ENCODE measurements around the gene PRIMA1.

Gene PRIMA1

GRCh38 chr14:93745603-93746273 is 42.5 kb downstream of the PRIMA1 start:
- Histone ChIP-seq H3K4me1 (ENCODE audit: control insufficient read depth, insufficient read depth, low read length) (peaks cover 37% of the 10 kb centered on the region), H3K4me3 (ENCODE audit: insufficient read depth, low read depth, low read length) (no peak overlapping the region), H3K27me3 (ENCODE audit: control insufficient read depth, insufficient read depth, low read length, poor library complexity, severe bottlenecking) (no peaks in the 10 kb centered on the region), H3K9me3 (ENCODE audit: control insufficient read depth, low read length) (no peaks in the 10 kb centered on the region), H3K27ac (ENCODE audit: insufficient read depth, low read depth, low read length, poor library complexity, severe bottlenecking) (no peak overlapping the region), H3K36me3 (ENCODE audit: control insufficient read depth, insufficient read depth, low read length) (no peaks in the 10 kb centered on the region)
- 73 to 74% methylated on average over 13 of the region's 13 CpGs for WGBS, 2 experiments

- H3K9me3 ChIP-seq (ENCODE audit: control insufficient read depth, low read length): no peaks in the 10 kb centered on the region
- peaks cover 37% of the 10 kb centered on the region for H3K4me1 ChIP-seq (ENCODE audit: control insufficient read depth, insufficient read depth, low read length)
- no peaks in the 10 kb centered on the region for H3K36me3 ChIP-seq (ENCODE audit: control insufficient read depth, insufficient read depth, low read length)
- H3K27me3 ChIP-seq (ENCODE audit: control insufficient read depth, insufficient read depth, low read length, poor library complexity, severe bottlenecking): no peaks in the 10 kb centered on the region
- H3K27ac ChIP-seq (ENCODE audit: insufficient read depth, low read depth, low read length, poor library complexity, severe bottlenecking): no peak overlapping the region
- H3K4me3 ChIP-seq (ENCODE audit: insufficient read depth, low read depth, low read length): no peak overlapping the region
- WGBS, 2 experiments: 68 to 74% methylated on average over 5 to 8 of the region's 8 CpGs
These were observed 43.4 kb downstream of the PRIMA1 start for GRCh38 chr14:93744876-93745275.

DNA sequence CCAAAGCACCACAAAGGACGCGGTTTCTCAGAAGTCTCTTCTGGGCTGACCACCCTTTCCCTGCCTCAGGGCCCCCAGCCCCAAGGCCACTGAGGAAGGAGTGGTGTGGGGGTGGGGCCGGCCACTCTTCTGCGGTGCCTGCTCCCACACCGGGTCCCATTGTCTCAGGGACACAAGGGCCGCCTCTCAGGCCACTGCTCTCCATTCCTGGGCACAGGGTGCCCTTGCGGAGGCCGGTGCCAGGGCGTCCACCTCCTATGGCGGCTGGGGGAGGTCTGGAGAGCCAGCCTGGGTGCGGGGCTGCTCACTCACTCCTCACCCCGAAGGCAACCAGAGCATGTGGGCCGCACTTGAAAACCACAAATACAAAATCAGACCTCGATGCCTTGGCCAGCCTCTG is 44.1 kb downstream of the PRIMA1 start:
- H3K27ac ChIP-seq (ENCODE audit: insufficient read depth, low read depth, low read length, poor library complexity, severe bottlenecking): no peak overlapping the region
- WGBS, 2 experiments: 85 to 86% methylated on average over 14 of the region's 14 CpGs
- no peaks in the 10 kb centered on the region for H3K27me3 ChIP-seq (ENCODE audit: control insufficient read depth, insufficient read depth, low read length, poor library complexity, severe bottlenecking)
- peaks cover 35% of the 10 kb centered on the region for H3K4me1 ChIP-seq (ENCODE audit: control insufficient read depth, insufficient read depth, low read length)
- no peaks in the 10 kb centered on the region for H3K36me3 ChIP-seq (ENCODE audit: control insufficient read depth, insufficient read depth, low read length)
- H3K9me3 ChIP-seq (ENCODE audit: control insufficient read depth, low read length): no peaks in the 10 kb centered on the region
- no peak overlapping the region for H3K4me3 ChIP-seq (ENCODE audit: insufficient read depth, low read depth, low read length)

DNA sequence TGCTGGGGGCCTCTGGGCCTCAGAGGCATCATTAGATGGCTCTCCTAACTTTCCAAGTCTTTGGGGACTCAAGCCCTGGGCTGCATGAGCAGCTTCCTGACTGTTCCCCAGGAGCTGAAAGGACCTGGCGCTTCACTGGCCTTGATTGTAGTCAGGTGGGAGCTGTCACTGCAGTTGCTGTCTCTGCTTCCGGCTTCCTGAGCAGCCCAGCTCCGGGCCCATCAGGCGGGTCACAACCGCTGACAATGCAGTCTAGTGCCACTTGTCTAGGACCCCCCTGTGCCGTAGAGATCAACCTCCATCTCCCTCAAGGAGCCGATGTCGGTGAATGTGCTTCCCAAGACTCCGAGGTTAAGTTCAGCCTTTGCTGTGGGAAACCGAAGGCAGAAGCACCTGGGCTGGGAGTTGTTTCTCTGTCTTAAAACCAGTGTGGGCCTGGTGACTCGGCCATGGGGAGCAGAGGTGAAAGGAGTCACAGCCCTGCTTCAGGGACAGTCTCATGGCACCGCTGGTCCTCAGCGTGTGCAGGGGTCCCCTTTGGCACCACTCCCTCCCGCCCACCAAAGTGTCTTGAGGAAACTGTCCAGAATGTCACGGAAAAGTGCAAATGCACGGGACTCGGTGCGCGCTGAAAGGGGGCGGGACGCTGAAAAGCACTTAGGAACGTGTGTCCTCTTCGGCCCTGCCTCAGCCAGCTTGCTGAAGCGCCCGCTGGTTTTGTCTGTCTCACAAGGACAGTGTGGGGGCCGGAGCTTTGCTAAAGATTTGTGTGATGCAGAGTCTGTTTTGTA is 44.8 kb downstream of the PRIMA1 start:
- H3K27ac ChIP-seq (ENCODE audit: insufficient read depth, low read depth, low read length, poor library complexity, severe bottlenecking): no peak overlapping the region
- H3K36me3 ChIP-seq (ENCODE audit: control insufficient read depth, insufficient read depth, low read length): no peaks in the 10 kb centered on the region
- no peaks in the 10 kb centered on the region for H3K27me3 ChIP-seq (ENCODE audit: control insufficient read depth, insufficient read depth, low read length, poor library complexity, severe bottlenecking)
- no peak overlapping the region for H3K4me3 ChIP-seq (ENCODE audit: insufficient read depth, low read depth, low read length)
- 94 to 95% methylated on average over 26 of the region's 26 CpGs for WGBS, 2 experiments
- no peaks in the 10 kb centered on the region for H3K9me3 ChIP-seq (ENCODE audit: control insufficient read depth, low read length)
- H3K4me1 ChIP-seq (ENCODE audit: control insufficient read depth, insufficient read depth, low read length): peaks cover 31% of the 10 kb centered on the region

GRCh38 chr14:93742761-93743160 is 45.5 kb downstream of the PRIMA1 start:
- no peak overlapping the region for H3K27ac ChIP-seq (ENCODE audit: insufficient read depth, low read depth, low read length, poor library complexity, severe bottlenecking)
- H3K4me1 ChIP-seq (ENCODE audit: control insufficient read depth, insufficient read depth, low read length): peaks cover 25% of the 10 kb centered on the region

DNA sequence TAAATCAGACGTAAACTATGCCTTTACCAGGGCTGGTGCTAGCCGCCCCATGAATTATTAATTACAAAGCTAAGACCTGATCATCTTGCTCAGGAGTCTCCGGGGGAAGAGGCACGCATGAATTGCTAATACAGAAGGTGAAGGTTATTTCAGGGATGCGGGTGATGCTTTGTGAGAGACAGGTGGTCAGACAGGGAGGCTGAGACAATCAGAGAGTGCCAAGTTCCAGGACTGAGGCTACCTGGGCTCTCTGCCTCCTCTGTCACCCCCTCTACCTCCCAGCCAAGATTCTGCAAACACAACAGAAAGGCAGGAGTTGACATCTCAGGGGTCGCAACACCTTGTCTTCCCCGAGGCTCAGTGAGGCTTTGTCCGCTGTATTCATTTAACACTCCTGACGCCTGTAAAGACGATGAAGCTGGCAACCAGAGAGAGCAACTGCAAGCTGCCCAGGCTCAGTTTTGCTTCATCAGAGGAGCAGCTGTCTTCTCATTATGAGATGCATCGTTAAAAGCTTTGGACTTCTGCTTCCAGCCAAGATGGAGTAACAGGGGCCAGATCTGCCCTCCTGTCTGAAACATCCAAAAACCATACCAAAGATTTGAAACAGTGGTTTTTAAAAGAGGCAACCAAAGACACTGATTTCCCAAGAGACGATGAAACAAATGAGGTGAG is 46.6 kb downstream of the PRIMA1 start:
- Histone ChIP-seq H3K4me1 (ENCODE audit: control insufficient read depth, insufficient read depth, low read length) (peaks cover 20% of the 10 kb centered on the region), H3K9me3 (ENCODE audit: control insufficient read depth, low read length) (no peaks in the 10 kb centered on the region), H3K36me3 (ENCODE audit: control insufficient read depth, insufficient read depth, low read length) (no peaks in the 10 kb centered on the region), H3K27ac (ENCODE audit: insufficient read depth, low read depth, low read length, poor library complexity, severe bottlenecking) (no peak overlapping the region), H3K27me3 (ENCODE audit: control insufficient read depth, insufficient read depth, low read length, poor library complexity, severe bottlenecking) (no peaks in the 10 kb centered on the region), H3K4me3 (ENCODE audit: insufficient read depth, low read depth, low read length) (no peak overlapping the region)
- 94 to 95% methylated on average over 12 of the region's 12 CpGs for WGBS, 2 experiments

More at GRCh38 chr14:93742761-93743160, 45.5 kb downstream of the PRIMA1 start:
- Histone ChIP-seq H3K4me3 (ENCODE audit: insufficient read depth, low read depth, low read length) (no peak overlapping the region), H3K36me3 (ENCODE audit: control insufficient read depth, insufficient read depth, low read length) (no peaks in the 10 kb centered on the region), H3K27me3 (ENCODE audit: control insufficient read depth, insufficient read depth, low read length, poor library complexity, severe bottlenecking) (no peaks in the 10 kb centered on the region), H3K9me3 (ENCODE audit: control insufficient read depth, low read length) (no peaks in the 10 kb centered on the region)
- WGBS, 2 experiments: 93 to 95% methylated on average over 8 of the region's 8 CpGs

DNA sequence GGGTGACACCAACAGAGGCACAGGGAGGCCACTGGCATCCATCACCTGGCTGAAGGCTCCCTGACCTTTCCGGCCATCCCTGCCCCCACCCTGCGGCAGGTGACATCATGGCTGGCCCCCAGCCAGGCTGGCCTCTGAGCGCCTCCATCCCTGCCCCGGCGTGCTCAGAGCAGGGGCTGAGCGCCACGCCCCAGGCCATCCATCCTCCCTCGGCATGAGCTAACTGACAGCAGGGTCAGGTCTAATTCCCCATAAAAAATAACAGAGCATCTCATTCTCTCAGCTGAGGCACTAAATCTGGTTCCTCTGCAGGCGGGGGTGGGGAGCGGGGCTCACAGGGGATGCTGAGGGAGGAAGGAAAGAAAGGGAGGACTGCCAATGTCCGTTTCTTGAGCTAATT is 50.7 kb downstream of the PRIMA1 start:
- H3K9me3 ChIP-seq (ENCODE audit: control insufficient read depth, low read length): no peaks in the 10 kb centered on the region
- no peak overlapping the region for H3K27ac ChIP-seq (ENCODE audit: insufficient read depth, low read depth, low read length, poor library complexity, severe bottlenecking)
- WGBS, 2 experiments: 92 to 94% methylated on average over 11 of the region's 11 CpGs
- peaks cover 6% of the 10 kb centered on the region for H3K4me1 ChIP-seq (ENCODE audit: control insufficient read depth, insufficient read depth, low read length)
- H3K4me3 ChIP-seq (ENCODE audit: insufficient read depth, low read depth, low read length): no peak overlapping the region
- no peaks in the 10 kb centered on the region for H3K27me3 ChIP-seq (ENCODE audit: control insufficient read depth, insufficient read depth, low read length, poor library complexity, severe bottlenecking)
- H3K36me3 ChIP-seq (ENCODE audit: control insufficient read depth, insufficient read depth, low read length): no peaks in the 10 kb centered on the region

DNA sequence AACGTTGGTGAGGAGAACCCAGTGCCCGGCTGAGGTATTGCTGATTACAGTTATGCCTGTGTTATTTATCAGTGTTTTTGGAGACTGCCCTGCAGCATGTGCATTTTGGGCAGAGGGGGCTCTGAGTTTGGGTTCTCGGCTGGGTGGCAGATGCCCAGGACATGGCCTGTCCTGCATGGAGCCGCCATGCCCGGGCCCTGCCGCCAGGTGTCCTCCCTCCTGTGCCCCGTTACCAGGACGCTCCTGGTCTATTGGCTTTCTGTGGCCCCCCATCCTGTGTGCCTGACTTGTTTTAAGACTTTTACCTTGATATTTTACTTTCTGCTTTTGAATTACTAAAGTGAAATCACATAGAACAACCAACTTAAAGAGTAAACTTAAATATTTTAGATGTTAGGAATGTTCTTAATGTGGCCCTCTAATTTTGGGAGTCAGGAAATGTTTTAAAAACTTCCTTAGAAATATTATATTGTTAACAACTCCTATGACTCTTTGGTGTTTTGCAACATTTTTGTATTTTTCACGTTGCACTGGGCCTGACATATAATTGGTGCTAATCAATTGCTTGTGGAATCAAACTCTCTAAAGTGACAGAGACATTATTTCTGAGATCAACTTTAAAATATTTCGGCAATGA is 51.8 kb downstream of the PRIMA1 start:
- H3K4me3 ChIP-seq (ENCODE audit: insufficient read depth, low read depth, low read length): no peak overlapping the region
- no peak overlapping the region for H3K27ac ChIP-seq (ENCODE audit: insufficient read depth, low read depth, low read length, poor library complexity, severe bottlenecking)
- no peaks in the 10 kb centered on the region for H3K27me3 ChIP-seq (ENCODE audit: control insufficient read depth, insufficient read depth, low read length, poor library complexity, severe bottlenecking)
- no peaks in the 10 kb centered on the region for H3K36me3 ChIP-seq (ENCODE audit: control insufficient read depth, insufficient read depth, low read length)
- no peaks in the 10 kb centered on the region for H3K9me3 ChIP-seq (ENCODE audit: control insufficient read depth, low read length)
- 79 to 81% methylated on average over 9 of the region's 10 CpGs for WGBS, 2 experiments
- H3K4me1 ChIP-seq (ENCODE audit: control insufficient read depth, insufficient read depth, low read length): peaks cover 6% of the 10 kb centered on the region

- H3K27ac ChIP-seq (ENCODE audit: insufficient read depth, low read depth, low read length, poor library complexity, severe bottlenecking): no peak overlapping the region
- peaks cover 6% of the 10 kb centered on the region for H3K4me1 ChIP-seq (ENCODE audit: control insufficient read depth, insufficient read depth, low read length)
- 87 to 88% methylated on average over 12 of the region's 12 CpGs for WGBS, 2 experiments
- no peaks in the 10 kb centered on the region for H3K27me3 ChIP-seq (ENCODE audit: control insufficient read depth, insufficient read depth, low read length, poor library complexity, severe bottlenecking)
- H3K4me3 ChIP-seq (ENCODE audit: insufficient read depth, low read depth, low read length): no peak overlapping the region
- H3K36me3 ChIP-seq (ENCODE audit: control insufficient read depth, insufficient read depth, low read length): no peaks in the 10 kb centered on the region
- no peaks in the 10 kb centered on the region for H3K9me3 ChIP-seq (ENCODE audit: control insufficient read depth, low read length)
These were observed 53.1 kb downstream of the PRIMA1 start for GRCh38 chr14:93735206-93735605.
